Measurements from ENCODE around the gene OR1J2.

Gene OR1J2

DNA sequence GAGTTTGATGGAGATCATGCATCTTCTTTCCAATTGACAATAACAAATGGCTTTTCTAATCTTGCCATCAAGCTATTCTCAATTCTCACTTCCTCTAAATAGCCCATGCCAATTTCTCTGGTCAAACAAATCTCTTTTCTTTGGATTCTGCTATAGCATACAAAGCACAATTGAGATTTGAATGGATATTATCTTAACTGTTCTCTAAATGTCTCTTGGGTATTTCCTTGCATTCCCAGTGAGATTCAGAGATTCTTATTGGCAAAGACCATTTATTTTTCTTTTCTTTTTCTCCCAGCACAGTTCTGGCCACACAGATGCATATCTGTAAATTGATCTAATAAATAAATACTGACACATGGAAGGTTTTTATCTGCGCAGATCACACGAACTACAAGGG, 42.2 kb downstream of the OR1J2 start, which contains the start of gene OR1N2:
TSS of gene OR1N2 (plus strand) at position 301 of the 400 bp plus-strand sequence. CDS start 100 bp downstream, outside the sequence.
- no peak for DNase-seq

Data from stimulated activated CD8-positive, alpha-beta memory T cell treated with anti-CD3 and anti-CD28 coated beads, Interleukin-4, amount 100 ng/mL, for 48 hours (primary cell).